DMS53 (cell line): ENCODE data around the gene KRT17.
"Not testable (repeated sequence)": the region's sequence is repeated elsewhere in the genome, so short reads cannot be mapped to it uniquely, and the experiment has no call there.

Source experiments
- DNase-seq: peaks from one replicate; lab custom pipeline; 2025; lab: John Stamatoyannopoulos, UW

Gene KRT17

GRCh38 chr17:41653892-41654677 is 29.7 kb upstream of the KRT17 start:
- DNase-seq: no peak

- DNase-seq: no peak
These were observed 29.0 kb upstream of the KRT17 start for GRCh38 chr17:41653421-41653820.

GRCh38 chr17:41652461-41652970 is 28.1 kb upstream of the KRT17 start:
- DNase-seq: no peak

GRCh38 chr17:41651625-41652460 is 27.5 kb upstream of the KRT17 start:
- DNase-seq: no peak

- no peak for DNase-seq
These were observed 26.6 kb upstream of the KRT17 start for GRCh38 chr17:41650794-41651624.

DNA sequence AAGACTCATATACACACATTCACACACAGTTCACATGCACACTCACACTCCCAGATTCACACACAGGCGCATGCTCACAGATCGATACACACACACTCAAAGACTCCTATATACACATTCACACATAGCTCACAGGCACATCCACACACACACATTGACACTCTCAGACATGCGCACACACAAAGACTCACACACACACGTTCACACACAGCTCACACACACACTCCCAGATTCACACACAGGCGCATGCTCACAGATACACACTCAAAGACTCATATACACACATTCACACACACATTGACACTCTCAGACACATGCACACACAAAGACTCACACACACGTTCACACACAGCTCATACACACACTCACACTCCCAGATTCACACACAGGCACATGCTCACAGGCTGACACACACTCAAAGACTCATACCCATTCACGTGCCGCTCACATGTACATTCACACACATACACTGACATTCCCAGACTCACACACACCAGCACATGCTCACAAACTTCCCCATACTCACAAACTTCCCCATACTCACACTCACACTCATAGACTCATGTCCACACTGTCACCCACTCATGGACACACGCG is 25.6 kb upstream of the KRT17 start:
- DNase-seq: no peak

DNA sequence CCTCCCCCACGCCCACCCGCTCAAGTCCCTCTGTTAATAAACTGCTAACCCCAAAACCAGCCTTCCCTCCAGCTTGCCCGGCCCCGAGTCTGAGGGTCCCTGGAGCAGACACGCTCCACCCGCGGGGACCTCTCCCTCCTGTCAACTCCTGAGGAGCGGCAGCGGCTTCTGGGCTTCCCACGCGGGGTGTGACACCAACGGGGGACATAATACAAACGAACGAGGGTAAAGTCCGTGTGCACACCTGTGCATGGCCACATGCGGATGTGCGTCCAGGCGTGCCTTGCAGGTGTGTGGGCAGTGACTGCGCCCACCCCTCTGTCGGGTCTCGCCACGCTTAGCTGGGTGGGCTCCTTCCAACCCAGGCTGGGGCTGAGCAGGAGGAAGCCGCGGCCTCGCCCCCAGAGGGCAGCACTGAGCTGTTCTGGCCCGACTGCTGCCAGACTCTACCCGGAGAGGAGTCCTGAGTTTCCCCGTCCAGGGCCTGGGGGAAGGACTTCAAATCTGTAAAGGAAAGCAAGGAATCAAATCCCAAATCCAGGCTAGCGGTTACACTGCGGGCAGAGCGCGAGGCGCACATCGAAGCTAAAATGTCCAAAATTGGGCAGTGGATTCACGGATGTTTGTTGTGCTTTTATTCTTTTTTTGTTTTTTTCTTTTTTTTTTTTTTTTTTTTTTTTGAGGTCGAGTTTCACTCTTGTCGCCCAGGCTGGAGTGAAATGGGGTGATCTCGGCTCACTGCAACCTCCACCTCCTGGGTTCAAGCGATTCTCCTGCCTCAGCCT is 24.2 kb upstream of the KRT17 start:
- peak; percentile 84 for DNase-seq

DNA sequence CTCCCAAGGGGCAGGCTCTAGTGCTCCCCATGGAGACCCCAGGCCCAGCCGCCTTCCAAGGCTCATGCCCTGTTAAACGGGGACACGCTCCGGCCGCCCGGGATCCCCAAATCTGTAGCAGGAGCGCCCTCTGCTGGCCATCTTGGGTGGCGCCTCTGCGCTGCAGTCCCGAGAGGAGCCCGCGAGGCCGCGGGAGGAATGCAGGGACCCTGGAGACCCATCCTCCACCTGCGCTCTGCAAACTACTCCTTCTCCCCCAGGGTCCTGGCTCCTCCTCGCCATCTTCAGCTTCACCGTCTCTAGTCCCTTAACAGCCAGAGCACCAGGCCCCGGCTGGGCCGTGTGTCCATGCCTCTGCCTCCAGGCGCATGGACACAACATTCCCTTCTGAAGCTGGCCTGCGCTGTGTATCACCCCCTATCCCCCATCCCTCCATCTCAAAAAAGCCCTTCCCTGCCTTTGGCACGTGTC is 23.6 kb upstream of the KRT17 start:
- DNase-seq: peak; percentile 76

DNA sequence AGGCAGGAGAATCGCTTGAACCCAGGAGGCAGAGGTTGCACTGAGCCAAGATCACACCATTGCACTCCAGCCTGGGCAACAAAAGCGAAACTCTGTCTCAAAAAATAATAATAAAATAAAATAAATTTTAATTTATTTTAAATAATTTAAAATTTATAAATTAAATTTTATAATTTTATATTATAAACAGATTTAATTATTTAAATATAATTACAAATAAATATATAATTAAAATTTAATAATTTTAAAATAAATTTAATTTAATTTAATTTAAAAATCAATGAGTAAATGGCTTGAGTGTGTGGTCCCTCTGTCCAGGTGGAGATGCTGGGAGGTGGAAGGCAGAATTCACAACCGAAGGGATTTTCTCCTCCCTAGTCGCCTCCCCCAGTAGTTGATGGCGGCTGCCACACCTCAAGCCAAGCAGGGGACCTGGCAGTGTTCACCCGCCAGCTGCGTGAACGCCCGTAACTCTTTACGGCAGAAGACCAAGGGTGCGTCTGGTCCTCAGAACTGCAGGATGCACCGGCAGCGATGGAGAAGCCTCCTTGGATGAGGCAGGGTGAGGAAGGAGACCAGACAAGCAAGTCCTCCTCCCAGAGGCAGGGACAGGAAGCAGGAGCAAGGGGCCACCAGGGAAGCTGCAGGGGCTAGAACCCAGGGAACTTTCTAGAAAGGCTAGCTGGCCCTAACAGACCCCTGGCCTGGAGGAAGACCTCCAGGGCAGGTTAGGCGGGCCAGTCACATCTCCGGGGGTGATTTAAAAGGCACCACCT is 22.9 kb upstream of the KRT17 start:
- peak; percentile 47 for DNase-seq

DNA sequence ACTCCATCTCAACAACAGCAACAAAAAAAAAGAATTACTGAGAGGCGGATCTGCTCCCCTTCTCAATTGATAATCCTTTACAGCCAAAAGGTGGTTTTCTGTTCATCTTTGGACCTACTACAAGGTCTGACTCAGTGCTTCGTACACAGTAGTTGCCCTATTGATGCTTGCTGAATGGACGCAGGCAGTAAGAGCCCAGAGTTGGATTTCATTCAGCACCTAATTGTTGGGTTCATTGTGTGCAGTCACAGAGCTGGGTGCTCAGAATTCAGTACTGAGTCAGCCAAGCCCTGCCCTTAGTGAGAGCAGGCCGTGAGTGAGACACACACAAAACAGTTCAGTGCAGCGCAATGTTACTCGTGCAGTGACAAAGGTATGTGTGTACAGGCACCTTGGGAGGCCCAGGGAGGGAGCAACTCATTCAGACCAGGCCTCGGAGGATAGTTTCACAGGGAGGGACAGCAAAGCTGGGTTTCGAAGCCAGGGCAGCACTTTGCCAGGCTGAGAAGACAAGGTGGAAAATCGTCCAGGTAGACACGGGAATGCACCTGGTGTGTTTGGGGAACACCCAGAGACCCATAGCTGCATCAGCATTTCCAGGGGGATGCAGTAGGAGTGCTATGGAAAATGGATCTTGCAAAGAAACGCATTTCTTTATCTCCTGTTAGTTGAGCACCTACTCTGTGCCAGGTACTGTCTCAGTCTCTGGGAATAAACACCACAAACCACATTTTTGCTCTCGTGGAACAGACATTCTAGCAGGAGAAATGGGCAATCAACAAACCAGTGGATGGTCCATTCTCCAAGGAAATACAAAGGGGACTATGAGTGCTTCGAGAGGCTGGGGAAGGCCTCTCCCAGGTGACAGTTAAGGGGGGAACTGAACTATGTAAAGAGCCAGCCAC is 18.1 kb upstream of the KRT17 start:
- DNase-seq: no peak

GRCh38 chr17:41640596-41640995 is 16.2 kb upstream of the KRT17 start:
- DNase-seq: not testable (repeated sequence)

GRCh38 chr17:41639492-41640473 is 15.4 kb upstream of the KRT17 start:
- DNase-seq: no peak

- DNase-seq: no peak
These were observed 14.6 kb upstream of the KRT17 start for GRCh38 chr17:41638941-41639340.

DNA sequence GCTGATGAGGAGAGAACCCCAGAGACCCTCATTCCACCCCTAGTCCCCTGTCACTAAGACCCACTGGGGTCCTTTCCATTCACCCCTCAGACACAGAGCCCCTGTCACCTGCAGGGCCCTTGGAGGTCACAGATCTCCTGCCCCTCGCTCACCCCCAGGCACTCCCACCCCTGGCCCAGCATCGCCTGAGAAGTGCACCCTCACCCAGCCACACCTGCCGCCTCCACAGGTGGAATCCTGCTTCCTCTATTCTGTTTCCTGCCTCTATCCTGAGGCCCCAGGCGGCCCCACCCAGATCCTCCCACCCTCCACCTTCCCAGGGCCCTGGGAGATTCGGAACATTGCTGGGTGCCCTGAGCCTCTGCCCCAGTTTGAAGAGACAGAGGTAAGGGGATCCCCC is 13.8 kb upstream of the KRT17 start:
- no peak for DNase-seq

- no peak for DNase-seq
These were observed 12.3 kb upstream of the KRT17 start for GRCh38 chr17:41636652-41637051.

GRCh38 chr17:41635121-41636097 is 11.0 kb upstream of the KRT17 start:
- no peak for DNase-seq
